ENCODE data around the gene ADGRV1.

ADGRV1 gene

DNA sequence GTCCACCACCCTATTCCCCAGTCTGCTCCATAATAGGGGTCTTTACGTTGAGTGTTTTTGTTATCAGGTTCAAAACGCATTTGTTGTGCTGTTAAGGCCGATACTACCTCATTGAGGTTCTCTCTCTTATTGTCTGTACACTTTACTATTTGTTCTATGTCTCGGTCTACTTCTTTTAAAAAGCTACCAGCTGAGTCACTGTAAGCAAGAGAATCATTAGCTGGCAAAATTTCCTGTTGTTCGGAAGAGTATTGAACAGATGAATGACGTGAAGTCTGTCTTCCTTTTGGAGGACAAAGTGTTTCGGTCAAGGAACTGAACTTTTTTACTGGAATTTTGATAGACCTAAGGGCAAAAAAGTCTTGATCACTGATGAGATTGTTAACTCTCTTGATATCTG, 39.5 kb upstream of the ADGRV1 start:
- Histone ChIP-seq H3K27me3 (replicated peaks; ENCODE audit: control insufficient read depth, insufficient read depth, low read length) (no peaks in the 10 kb centered on the region), H3K36me3 (ENCODE audit: control insufficient read depth, insufficient read depth, low read length) (peaks cover 2% of the 10 kb centered on the region; the same call in 1 of the 2 replicates), H3K4me3 (replicated peaks; ENCODE audit: low read depth, low read length) (no peak overlapping the region)
- TF ChIP-seq, protein P1, sequence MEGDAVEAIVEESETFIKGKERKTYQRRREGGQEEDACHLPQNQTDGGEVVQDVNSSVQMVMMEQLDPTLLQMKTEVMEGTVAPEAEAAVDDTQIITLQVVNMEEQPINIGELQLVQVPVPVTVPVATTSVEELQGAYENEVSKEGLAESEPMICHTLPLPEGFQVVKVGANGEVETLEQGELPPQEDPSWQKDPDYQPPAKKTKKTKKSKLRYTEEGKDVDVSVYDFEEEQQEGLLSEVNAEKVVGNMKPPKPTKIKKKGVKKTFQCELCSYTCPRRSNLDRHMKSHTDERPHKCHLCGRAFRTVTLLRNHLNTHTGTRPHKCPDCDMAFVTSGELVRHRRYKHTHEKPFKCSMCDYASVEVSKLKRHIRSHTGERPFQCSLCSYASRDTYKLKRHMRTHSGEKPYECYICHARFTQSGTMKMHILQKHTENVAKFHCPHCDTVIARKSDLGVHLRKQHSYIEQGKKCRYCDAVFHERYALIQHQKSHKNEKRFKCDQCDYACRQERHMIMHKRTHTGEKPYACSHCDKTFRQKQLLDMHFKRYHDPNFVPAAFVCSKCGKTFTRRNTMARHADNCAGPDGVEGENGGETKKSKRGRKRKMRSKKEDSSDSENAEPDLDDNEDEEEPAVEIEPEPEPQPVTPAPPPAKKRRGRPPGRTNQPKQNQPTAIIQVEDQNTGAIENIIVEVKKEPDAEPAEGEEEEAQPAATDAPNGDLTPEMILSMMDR (IDR thresholded peaks at IDR 0.05; ENCODE audit: insufficient read depth, low read length, poor library complexity, severe bottlenecking): no peak
- no peak for DNase-seq (ENCODE audit: extremely low read depth, insufficient read length)

DNA sequence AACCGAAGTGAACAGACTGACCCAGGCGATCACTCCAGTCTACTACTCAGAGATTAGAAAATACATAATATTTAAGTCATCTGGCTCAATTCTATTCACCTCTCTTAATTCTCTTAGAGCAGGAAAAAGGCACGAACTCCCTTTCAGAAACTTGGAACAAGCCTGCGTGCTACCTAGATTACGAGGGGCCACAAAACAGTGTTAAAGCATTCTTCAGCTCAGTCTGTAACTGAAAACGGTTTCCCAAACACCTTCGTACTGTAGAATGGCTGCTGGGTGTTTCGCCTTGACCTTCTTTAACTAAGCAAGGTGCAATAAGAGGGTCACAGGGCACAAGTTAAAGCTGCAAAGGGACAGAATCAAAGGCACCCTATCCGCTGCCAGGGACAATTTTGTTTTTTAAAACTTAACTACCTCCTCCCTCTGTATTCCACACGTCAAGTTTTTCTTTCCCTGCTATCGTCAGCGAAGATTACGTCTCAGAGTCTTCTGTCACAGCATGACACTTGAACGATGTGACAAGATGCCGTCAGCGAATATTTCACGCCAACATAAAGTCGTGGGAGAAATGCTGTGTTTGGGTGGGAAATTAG, 29.9 kb upstream of the ADGRV1 start:
- DNase-seq (ENCODE audit: extremely low read depth, insufficient read length): peak; percentile 16
- Histone ChIP-seq H3K36me3 (ENCODE audit: control insufficient read depth, insufficient read depth, low read length) (no peaks in the 10 kb centered on the region), H3K27me3 (replicated peaks; ENCODE audit: control insufficient read depth, insufficient read depth, low read length) (no peaks in the 10 kb centered on the region; the same call in 1 of the 2 replicates), H3K4me3 (replicated peaks; ENCODE audit: low read depth, low read length) (peak overlapping the region; percentile 85)
- TF ChIP-seq, protein P1 (IDR thresholded peaks at IDR 0.05; ENCODE audit: insufficient read depth, low read length, poor library complexity, severe bottlenecking): no peak

- H3K4me3 ChIP-seq (replicated peaks; ENCODE audit: low read depth, low read length): peak within 1 kb of the TSS; percentile 85
- DNase-seq (ENCODE audit: extremely low read depth, insufficient read length): peak; percentile 97
- H3K36me3 ChIP-seq (ENCODE audit: control insufficient read depth, insufficient read depth, low read length): no peaks in the 10 kb centered on the region
- TF ChIP-seq, protein P1 (IDR thresholded peaks at IDR 0.05; ENCODE audit: insufficient read depth, low read length, poor library complexity, severe bottlenecking): no peak
- H3K27me3 ChIP-seq (replicated peaks; ENCODE audit: control insufficient read depth, insufficient read depth, low read length): no peaks in the 10 kb centered on the region; the same call in 1 of the 2 replicates
Measured at GRCh38 chr5:90529194-90529938, 29.2 kb upstream of the ADGRV1 start, which contains the start of gene LYSMD3. TSS of gene LYSMD3 (minus strand) at chr5:90529584. CDS start at chr5:90525289, 4,295 bp downstream.

- H3K4me3 ChIP-seq (replicated peaks; ENCODE audit: low read depth, low read length): peak overlapping the region; percentile 85
- H3K36me3 ChIP-seq (ENCODE audit: control insufficient read depth, insufficient read depth, low read length): no peaks in the 10 kb centered on the region
- DNase-seq (ENCODE audit: extremely low read depth, insufficient read length): no peak
- H3K27me3 ChIP-seq (replicated peaks; ENCODE audit: control insufficient read depth, insufficient read depth, low read length): no peaks in the 10 kb centered on the region; the same call in 1 of the 2 replicates
- TF ChIP-seq, protein P1 (IDR thresholded peaks at IDR 0.05; ENCODE audit: insufficient read depth, low read length, poor library complexity, severe bottlenecking): peak; percentile 74
Measured at GRCh38 chr5:90529939-90530677, 28.5 kb upstream of the ADGRV1 start.

GRCh38 chr5:90530736-90531487, 27.7 kb upstream of the ADGRV1 start:
- Histone ChIP-seq H3K27me3 (replicated peaks; ENCODE audit: control insufficient read depth, insufficient read depth, low read length) (no peaks in the 10 kb centered on the region; the same call in 1 of the 2 replicates), H3K36me3 (ENCODE audit: control insufficient read depth, insufficient read depth, low read length) (no peaks in the 10 kb centered on the region), H3K4me3 (replicated peaks; ENCODE audit: low read depth, low read length) (no peak overlapping the region)
- no peak for DNase-seq (ENCODE audit: extremely low read depth, insufficient read length)
- TF ChIP-seq, protein P1 (IDR thresholded peaks at IDR 0.05; ENCODE audit: insufficient read depth, low read length, poor library complexity, severe bottlenecking): no peak

Measured in GM06990 (cell line).